Hematopoietic multipotent progenitor cell treated with erythropoietin and hydrocortisone succinate and interleukin-3 and kit ligand, for 4 days (in vitro differentiated cells): Measurements from ENCODE around the gene FUNDC1.

ENCODE experiments used
- DNase-seq: peaks from one replicate; pipeline ENCODE4 v3.0.0-alpha.2; 2015

FUNDC1 gene

DNA sequence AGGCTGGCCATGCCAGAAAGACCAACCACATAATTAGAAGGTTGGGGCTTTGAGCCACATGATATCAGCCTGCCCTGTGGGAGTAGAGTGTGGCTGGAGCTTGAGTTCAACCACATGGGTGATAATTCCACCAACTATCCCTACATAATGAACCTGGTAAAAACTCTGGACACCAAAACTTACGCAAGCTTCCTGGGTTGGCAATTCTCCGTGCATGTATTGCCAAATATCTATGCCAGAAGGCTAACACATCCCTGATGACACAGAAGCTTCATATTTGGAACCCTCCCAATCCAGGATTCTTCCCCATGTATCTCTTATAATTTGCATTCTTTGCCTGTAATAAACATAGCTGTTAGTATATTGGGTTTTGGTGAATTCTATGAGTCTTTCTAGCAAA, 68.2 kb downstream of the FUNDC1 start:
- DNase-seq: no peak
